Cardiac fibroblast (primary cell): Measurements from ENCODE around the gene PZP.

Experiments
- DNase-seq, 2 donors: peaks; one replicate each; pipeline versions ENCODE4 v3.0.0 to v3.0.0-alpha.2; 2010; ENCODE audit warnings: low read depth in 2 of 2
- H3K4me3 ChIP-seq, 2 donors: replicated peaks in 1 of 2; 1 replicate in 1 of 2; 2 replicates in 1 of 2; pipeline ENCODE4 v1.5.1; 2011; ENCODE audit warnings: low read depth in 2 of 2, low read length in 2 of 2, mild to moderate bottlenecking in 2 of 2, moderate library complexity in 1 of 2
- TF ChIP-seq, protein P1 (sequence below): IDR thresholded peaks from one replicate; pipeline ENCODE4 v1.5.1; 2011; ENCODE audit warnings: low read depth, mild to moderate bottlenecking, low read length, inconsistent platforms

PZP gene

GRCh38 chr12:9118158-9118557, 90.0 kb downstream of the PZP start:
- TF ChIP-seq, protein P1, sequence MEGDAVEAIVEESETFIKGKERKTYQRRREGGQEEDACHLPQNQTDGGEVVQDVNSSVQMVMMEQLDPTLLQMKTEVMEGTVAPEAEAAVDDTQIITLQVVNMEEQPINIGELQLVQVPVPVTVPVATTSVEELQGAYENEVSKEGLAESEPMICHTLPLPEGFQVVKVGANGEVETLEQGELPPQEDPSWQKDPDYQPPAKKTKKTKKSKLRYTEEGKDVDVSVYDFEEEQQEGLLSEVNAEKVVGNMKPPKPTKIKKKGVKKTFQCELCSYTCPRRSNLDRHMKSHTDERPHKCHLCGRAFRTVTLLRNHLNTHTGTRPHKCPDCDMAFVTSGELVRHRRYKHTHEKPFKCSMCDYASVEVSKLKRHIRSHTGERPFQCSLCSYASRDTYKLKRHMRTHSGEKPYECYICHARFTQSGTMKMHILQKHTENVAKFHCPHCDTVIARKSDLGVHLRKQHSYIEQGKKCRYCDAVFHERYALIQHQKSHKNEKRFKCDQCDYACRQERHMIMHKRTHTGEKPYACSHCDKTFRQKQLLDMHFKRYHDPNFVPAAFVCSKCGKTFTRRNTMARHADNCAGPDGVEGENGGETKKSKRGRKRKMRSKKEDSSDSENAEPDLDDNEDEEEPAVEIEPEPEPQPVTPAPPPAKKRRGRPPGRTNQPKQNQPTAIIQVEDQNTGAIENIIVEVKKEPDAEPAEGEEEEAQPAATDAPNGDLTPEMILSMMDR, result no peak
- no peak overlapping the region for H3K4me3 ChIP-seq
- DNase-seq, result peak in 1 of 2 donors; percentile 4

DNA sequence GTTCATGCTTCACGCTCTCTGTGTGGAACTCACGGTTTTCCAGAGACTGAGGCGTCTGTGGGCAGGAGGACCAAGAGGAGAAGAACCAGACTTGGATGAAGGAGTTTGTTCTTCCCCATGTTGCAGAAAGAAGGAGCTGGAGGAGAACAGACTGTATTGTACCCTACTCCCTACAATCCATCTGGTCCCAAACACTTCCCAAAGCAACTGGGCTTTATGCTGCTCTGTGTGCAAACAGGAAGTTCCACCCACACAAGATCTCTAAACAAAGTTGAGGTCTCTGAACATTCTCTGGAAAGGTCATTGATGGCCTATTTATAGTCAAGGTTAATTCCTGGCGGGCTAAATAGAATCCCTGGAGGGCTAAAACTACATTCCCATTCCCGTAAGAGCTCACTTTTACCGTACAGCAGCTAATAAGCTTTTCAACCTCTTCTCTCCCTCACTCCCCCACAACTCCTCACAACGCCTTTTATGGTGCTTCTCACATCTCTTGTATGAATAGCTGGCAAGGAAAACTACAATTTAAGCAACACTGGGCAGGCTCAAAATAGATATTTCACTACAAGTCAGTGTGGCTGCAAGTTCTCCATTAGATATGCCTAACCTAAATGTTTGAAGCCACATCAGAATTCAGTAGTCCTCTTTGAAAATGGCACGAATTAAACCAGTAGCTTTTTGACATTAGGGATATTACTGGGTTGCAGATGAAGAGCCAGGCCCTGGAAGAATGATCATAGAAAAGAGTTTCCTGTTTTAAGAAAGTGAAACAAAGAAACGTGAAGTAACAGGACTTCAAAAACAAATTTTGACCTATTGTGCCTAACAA, 92.2 kb downstream of the PZP start, which contains the start of gene A2M:
Gene A2M (minus strand): TSS at position 189 of the 829 bp plus-strand sequence. CDS start 70 bp downstream, at position 119.
- TF ChIP-seq, protein P1, result no peak
- peak within 1 kb of the TSS in 1 of 2 donors; percentile 21 for H3K4me3 ChIP-seq
- DNase-seq, result peak in 1 of 2 donors; percentile 89

DNA sequence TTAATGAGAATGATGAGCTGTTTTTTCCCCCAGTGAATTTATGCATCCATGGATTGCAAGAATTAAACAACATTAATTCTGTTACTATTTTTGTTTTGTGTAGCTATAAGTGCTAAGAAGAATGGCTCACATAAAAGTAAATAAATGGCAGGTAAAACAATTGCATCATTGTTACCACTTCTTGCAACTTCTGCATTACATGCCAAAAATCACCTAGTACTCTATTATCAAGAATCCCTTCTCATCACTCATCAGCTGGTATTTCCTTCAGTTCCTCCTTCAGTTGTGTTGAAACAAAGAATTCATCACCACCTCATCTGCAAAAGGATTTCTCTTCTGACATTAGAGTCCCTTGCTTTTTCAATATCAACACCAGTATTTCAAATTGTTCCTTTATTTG, 93.2 kb downstream of the PZP start:
- TF ChIP-seq, protein P1, result no peak
- H3K4me3 ChIP-seq, result peak overlapping the region in 1 of 2 donors; percentile 21
- no peak for DNase-seq

DNA sequence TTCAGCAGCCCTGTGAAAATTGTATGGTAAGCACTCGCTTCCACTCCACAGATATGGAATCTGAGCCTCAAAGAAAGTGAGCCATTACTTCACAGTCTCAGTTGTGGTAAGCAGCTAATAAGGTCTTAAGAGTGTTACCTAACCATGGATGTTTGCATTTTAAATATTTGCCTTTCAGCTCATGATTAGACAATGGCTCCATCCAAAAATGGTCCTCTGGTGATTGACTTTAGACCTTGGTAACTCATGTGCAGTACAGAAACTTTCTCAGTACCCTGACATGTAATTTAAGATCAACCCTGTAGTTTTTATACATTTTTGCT, 94.2 kb downstream of the PZP start:
- TF ChIP-seq, protein P1, result no peak
- no peak for DNase-seq
- H3K4me3 ChIP-seq, result no peak overlapping the region

DNA sequence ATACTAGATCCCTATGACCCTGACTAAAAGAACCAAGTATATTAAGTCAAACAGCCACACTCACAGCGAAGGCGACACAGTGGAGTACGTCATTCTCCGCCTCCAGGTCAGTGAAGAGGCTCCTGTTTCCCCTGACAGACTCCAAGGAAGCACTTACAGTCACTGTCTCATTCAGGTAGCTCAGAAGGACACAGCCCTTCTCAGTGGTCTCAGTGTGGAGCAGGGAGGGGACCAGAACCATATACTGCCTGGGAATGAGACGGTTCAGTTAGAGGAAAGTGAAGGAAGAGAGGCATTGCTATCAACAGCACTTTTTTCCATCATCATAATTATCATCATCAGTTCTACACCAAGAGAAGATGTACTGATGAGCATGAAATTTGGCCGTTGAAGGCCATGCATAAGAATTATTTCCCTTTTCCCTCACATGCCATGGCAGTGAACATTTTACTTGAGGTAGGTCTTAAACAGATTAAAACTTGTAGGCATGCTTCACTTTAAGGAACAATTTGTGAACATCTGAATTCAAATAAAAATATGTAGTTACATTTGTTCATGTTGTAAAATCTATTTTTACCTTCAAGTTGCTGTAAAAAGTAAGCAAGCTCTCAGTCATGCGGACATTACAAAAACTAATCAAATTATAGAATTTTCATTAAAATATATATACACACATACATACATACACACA, 94.8 kb downstream of the PZP start:
- TF ChIP-seq, protein P1, result no peak
- no peak overlapping the region for H3K4me3 ChIP-seq
- DNase-seq, result no peak

- TF ChIP-seq, protein P1, result no peak
- no peak overlapping the region for H3K4me3 ChIP-seq
- no peak for DNase-seq
Observed at GRCh38 chr12:9112076-9112853, 95.9 kb downstream of the PZP start.
